H1 (cell line): Measurements from ENCODE around the gene LCA5L. TPM values are rescaled to one million over a fixed set of nuclear protein-coding genes. Genes with fewer than 3 reads are reported as not detected.

Source experiments
- CTCF ChIA-PET: fragments of 300-600 bp; sonication (Branson Sonifier 250); formaldehyde crosslinking; loops from one replicate; lab custom pipeline; 2021; ENCODE audit not compliant: partially characterized antibody; lab: Charles Lee
- POLR2A ChIA-PET: fragments of 300-600 bp; sonication (Branson Sonifier 250); formaldehyde crosslinking; loops from one replicate; lab custom pipeline; 2021; ENCODE audit warnings: inconsistent platforms; ENCODE audit not compliant: partially characterized antibody; lab: Charles Lee
- DNase-seq, 2 experiments: peaks; one replicate each; pipeline versions ENCODE4 v3.0.0 to v3.0.0-alpha.2; 2010 to 2022; ENCODE audit warnings: low spot score in 2 of 2, low read depth in 1 of 2, mixed read lengths in 1 of 2
- FAIRE-seq: peaks from 2 replicates; lab custom pipeline; 2011; peaks lifted over from hg19 to GRCh38; lab: Jason Lieb, UNC
- H2AFZ ChIP-seq: 2 replicates; pipeline ENCODE4 v1.8.1; 2012; ENCODE audit warnings: low read length, inconsistent platforms
- H2AK5ac ChIP-seq: 2 replicates; pipeline ENCODE4 v1.6.1; 2013; ENCODE audit warnings: low read depth, low read length
- H2BK120ac ChIP-seq: replicated peaks from 2 replicates; pipeline ENCODE3; 2013; ENCODE audit warnings: low read depth, low read length, inconsistent platforms
- H2BK12ac ChIP-seq: 2 replicates; pipeline ENCODE4 v1.6.1; 2013; ENCODE audit warnings: low read depth, low read length
- H2BK15ac ChIP-seq: 2 replicates; pipeline ENCODE4 v1.6.1; 2013; ENCODE audit warnings: low read length
- H2BK20ac ChIP-seq: 2 replicates; pipeline ENCODE4 v1.6.1; 2013; ENCODE audit warnings: low read length
- H2BK5ac ChIP-seq: 2 replicates; pipeline ENCODE4 v1.6.1; 2013; ENCODE audit warnings: low read depth, low read length
- H3K14ac ChIP-seq: 2 replicates; pipeline ENCODE4 v1.6.1; 2013; ENCODE audit warnings: inconsistent platforms; ENCODE audit not compliant: insufficient read length
- H3K18ac ChIP-seq: 2 replicates; pipeline ENCODE4 v1.6.1; 2013; ENCODE audit warnings: low read length; ENCODE audit errors: extremely low read depth
- H3K23ac ChIP-seq: 2 replicates; pipeline ENCODE4 v1.6.1; 2013; ENCODE audit warnings: inconsistent platforms; ENCODE audit not compliant: insufficient read length
- H3K23me2 ChIP-seq: 2 replicates; pipeline ENCODE4 v1.6.1; 2013; ENCODE audit warnings: low read depth, low read length
- H3K27ac ChIP-seq: 2 replicates; pipeline ENCODE4 v1.6.1; 2011; ENCODE audit warnings: low read depth, low read length, inconsistent platforms
- H3K27me3 ChIP-seq, 4 experiments: replicated peaks in 1 of 4; 1 replicate in 1 of 4; 2 replicates in 3 of 4; pipeline versions ENCODE4 v1.6.1 to v1.8.1; 2011 to 2013; ENCODE audit warnings: low read length in 3 of 4, mild to moderate bottlenecking in 3 of 4, inconsistent platforms in 2 of 4, mixed read lengths in 2 of 4, moderate library complexity in 1 of 4; ENCODE audit not compliant: control insufficient read depth in 3 of 4, insufficient read depth in 3 of 4; ENCODE audit errors: extremely low read depth in 1 of 4
- H3K36me3 ChIP-seq, 4 experiments: 2 replicates each; pipeline versions ENCODE4 v1.6.1 to v1.8.1; 2011 to 2013; ENCODE audit warnings: mild to moderate bottlenecking in 4 of 4, low read length in 3 of 4, moderate library complexity in 2 of 4, control low read depth in 1 of 4, inconsistent platforms in 1 of 4; ENCODE audit not compliant: insufficient read depth in 4 of 4, control insufficient read depth in 2 of 4
- H3K4ac ChIP-seq: replicated peaks from 2 replicates; pipeline ENCODE3; 2013; ENCODE audit warnings: low read length, low read depth, mixed read lengths, inconsistent platforms; ENCODE audit not compliant: insufficient read length
- H3K4me1 ChIP-seq, 4 experiments: replicated peaks in 1 of 4; 1 replicate in 1 of 4; 2 replicates in 3 of 4; pipeline versions ENCODE4 v1.6.1 to v1.8.1; 2011 to 2013; ENCODE audit warnings: low read length in 3 of 4, inconsistent platforms in 2 of 4, mixed read lengths in 1 of 4; ENCODE audit not compliant: insufficient read depth in 4 of 4, control insufficient read depth in 3 of 4
- H3K4me2 ChIP-seq, 2 experiments: 2 replicates each; pipeline versions ENCODE4 v1.6.1 to v1.8.1; 2011 to 2013; ENCODE audit warnings: low read depth in 2 of 2, low read length in 2 of 2, control low read depth in 1 of 2, inconsistent platforms in 1 of 2, mild to moderate bottlenecking in 1 of 2; ENCODE audit not compliant: insufficient read depth in 1 of 2
- H3K4me3 ChIP-seq, 4 experiments: fragments of 200-600, 300-600 bp in 1 of 4; sonication (generic), shearing (Covaris generic), sonication (Bioruptor Twin) in 1 of 4; 2 replicates each; pipeline versions ENCODE4 v1.5.1 to v1.8.1; 2011 to 2016; ENCODE audit warnings: low read length in 4 of 4, low read depth in 3 of 4, control low read depth in 2 of 4, inconsistent platforms in 2 of 4, mild to moderate bottlenecking in 2 of 4, mixed read lengths in 1 of 4, moderate library complexity in 1 of 4; ENCODE audit not compliant: insufficient read depth in 2 of 4; ENCODE audit errors: extremely low read depth in 1 of 4
- H3K56ac ChIP-seq: replicated peaks from 2 replicates; pipeline ENCODE3; 2013; ENCODE audit warnings: low read depth, mild to moderate bottlenecking, mixed read lengths, low read length, inconsistent platforms; ENCODE audit not compliant: insufficient read length
- H3K79me1 ChIP-seq: 2 replicates; pipeline ENCODE4 v1.6.1; 2013; ENCODE audit warnings: low read depth, low read length, control low read depth
- H3K79me2 ChIP-seq, 2 experiments: 2 replicates each; pipeline versions ENCODE4 v1.6.1 to v1.8.1; 2012 to 2013; ENCODE audit warnings: low read length in 2 of 2, mild to moderate bottlenecking in 2 of 2, inconsistent platforms in 1 of 2; ENCODE audit not compliant: insufficient read depth in 2 of 2, control insufficient read depth in 1 of 2
- H3K9ac ChIP-seq, 4 experiments: replicated peaks in 1 of 4; 1 replicate in 1 of 4; 2 replicates in 3 of 4; pipeline versions ENCODE4 v1.6.1 to v1.8.1; 2011 to 2013; ENCODE audit warnings: low read depth in 3 of 4, low read length in 3 of 4, control low read depth in 2 of 4, mild to moderate bottlenecking in 2 of 4, moderate library complexity in 2 of 4, inconsistent platforms in 1 of 4; ENCODE audit errors: extremely low read depth in 1 of 4
- H3K9me3 ChIP-seq, 2 experiments: 2 replicates each; pipeline versions ENCODE4 v1.6.1 to v1.8.1; 2012 to 2013; ENCODE audit warnings: mild to moderate bottlenecking in 2 of 2, moderate library complexity in 2 of 2, control low read depth in 1 of 2, inconsistent platforms in 1 of 2, low read depth in 1 of 2, low read length in 1 of 2, mixed read lengths in 1 of 2; ENCODE audit not compliant: insufficient read depth in 2 of 2
- H4K20me1 ChIP-seq, 2 experiments: replicated peaks in 1 of 2; 2 replicates each; pipeline versions ENCODE3 to v1.8.1; 2011 to 2013; ENCODE audit warnings: inconsistent platforms in 2 of 2, low read length in 2 of 2, mild to moderate bottlenecking in 1 of 2; ENCODE audit not compliant: insufficient read depth in 2 of 2, control insufficient read depth in 1 of 2
- H4K5ac ChIP-seq: 2 replicates; pipeline ENCODE4 v1.6.1; 2013; ENCODE audit warnings: low read length, low read depth, mixed read lengths, inconsistent platforms; ENCODE audit not compliant: insufficient read length
- H4K8ac ChIP-seq: 2 replicates; pipeline ENCODE4 v1.8.0; 2013; ENCODE audit warnings: mild to moderate bottlenecking, moderate library complexity, low read length, inconsistent platforms; ENCODE audit not compliant: insufficient read depth; ENCODE audit errors: extremely low read depth
- H4K91ac ChIP-seq: replicated peaks from 2 replicates; pipeline ENCODE3; 2013; ENCODE audit warnings: low read length, mixed read lengths, inconsistent platforms; ENCODE audit not compliant: insufficient read length
- TBP ChIP-seq: IDR thresholded peaks from 2 replicates; pipeline ENCODE4 v1.6.1; 2011; ENCODE audit warnings: low read depth, low read length, improper control_type of control experiment
- WGBS, 2 experiments: shearing (Covaris generic) in 1 of 2; methylation state at CpG; one replicate each; pipeline versions ENCODE4 v1.1.6 to v1.1.7; 2013 to 2015; ENCODE audit warnings: low lambda C conversion rate in 2 of 2, mixed read lengths in 2 of 2, inconsistent platforms in 1 of 2, low coverage in 1 of 2, missing lambda C conversion rate in 1 of 2; ENCODE audit not compliant: insufficient replicate concordance in 2 of 2, insufficient coverage in 1 of 2, insufficient read length in 1 of 2; ENCODE audit errors: extremely low coverage in 1 of 2, missing lambda C conversion rate in 1 of 2; 5-methylcytosine and 5-hydroxymethylcytosine counted together
- polyA plus RNA-seq, 7 experiments: library from polyadenylated mRNA; depleted of rRNA in 3 of 7; stranded (reverse) in 5 of 7; unstranded in 2 of 7; fragments of >200 nt in 5 of 7; fragments of 200-250 nt in 2 of 7; gene quantifications; 1 replicate in 5 of 7; 2 replicates in 1 of 7; 4 replicates in 1 of 7; pipeline versions ENCODE4 v1.2.1 to v1.2.3, GENCODE V29; 2011 to 2013; ENCODE audit warnings: missing spikeins in 2 of 7, mixed read lengths in 2 of 7
- total RNA-seq: library from RNA; stranded (reverse); fragmentation: NEBNext Ultra II Directional; extraction: Animal tissue kit (Norgen Biotek cat#: 25700); gene quantifications from 2 replicates; pipeline ENCODE4 v1.2.1, GENCODE V29; 2021

The LCA5L gene
- total and polyA plus RNA-seq, 2 of the 8 experiments (the other 6 are each of a cell fraction or from before 2014, with no cell fraction given) = 0.11 to 0.84 TPM

- Histone ChIP-seq H3K4me3 (no peak overlapping the region), H2AFZ (no peak overlapping the region), H4K8ac (no peak overlapping the region), H3K9ac (no peak overlapping the region), H4K5ac (no peak overlapping the region), H3K4ac (no peak overlapping the region), H4K91ac (no peak overlapping the region), H3K79me1 (no peaks in the 10 kb centered on the region; the same call in 1 of the 2 replicates), H3K27me3 (no peaks in the 10 kb centered on the region), H4K20me1 (no peaks in the 10 kb centered on the region), H2BK12ac (no peak overlapping the region), H3K14ac (no peak overlapping the region), H3K4me1 (peaks cover 0 to 5% (median 2%) of the 10 kb centered on the region in 4 experiments; a peak in 4 of 7 replicates), H2BK5ac (no peak overlapping the region), H3K79me2 (peaks cover 0 to 8% of the 10 kb centered on the region in 2 experiments; a peak in 2 of 4 replicates), H3K56ac (no peak overlapping the region), H3K36me3 (no peaks in the 10 kb centered on the region), H3K23me2 (peaks cover 8% of the 10 kb centered on the region; the same call in 1 of the 2 replicates), H3K4me2 (no peak overlapping the region), H3K18ac (no peak overlapping the region), H2BK20ac (no peak overlapping the region), H2AK5ac (no peak overlapping the region), H3K9me3 (no peaks in the 10 kb centered on the region), H2BK120ac (no peak overlapping the region), H3K27ac (no peak overlapping the region), H3K23ac (no peak overlapping the region), H2BK15ac (no peak overlapping the region)
- WGBS, 2 experiments = 93% methylated on average over 10 of the region's 13 CpGs; no CpG with 5 or more reads in 1 of the 2 experiments
- CTCF ChIA-PET = interaction anchor here (0.7 to 1.9 kb wide), 6 partner anchors 9 to 87 kb away, joined by 3 to 8 read pairs (median 4); no protein-coding TSS in a partner anchor
- TF ChIP-seq TBP = no peak
- POLR2A ChIA-PET = interaction anchor here (0.6 to 3.7 kb wide), 5 partner anchors 8 to 201 kb away, joined by 3 to 40 read pairs (median 5); partner anchors contain the start of genes BRWD1, HMGN1 and PSMG1
- FAIRE-seq = no peak
- DNase-seq = no peak
Measured at GRCh38 chr21:39384674-39385298, 60.8 kb downstream of the LCA5L start.
